GM19438 (cell line): ENCODE results near the gene COPA.
"Not testable (repeated sequence)": the region's sequence is repeated elsewhere in the genome, so short reads cannot be mapped to it uniquely, and the experiment has no call there.

Experiments
- ATAC-seq: cut with Tn5 transposase; IDR thresholded peaks from one replicate; pipeline ENCODE4 v1.9.1; 2021; ENCODE audit warnings: low read depth; ENCODE audit not compliant: unreplicated experiment

The COPA gene

DNA sequence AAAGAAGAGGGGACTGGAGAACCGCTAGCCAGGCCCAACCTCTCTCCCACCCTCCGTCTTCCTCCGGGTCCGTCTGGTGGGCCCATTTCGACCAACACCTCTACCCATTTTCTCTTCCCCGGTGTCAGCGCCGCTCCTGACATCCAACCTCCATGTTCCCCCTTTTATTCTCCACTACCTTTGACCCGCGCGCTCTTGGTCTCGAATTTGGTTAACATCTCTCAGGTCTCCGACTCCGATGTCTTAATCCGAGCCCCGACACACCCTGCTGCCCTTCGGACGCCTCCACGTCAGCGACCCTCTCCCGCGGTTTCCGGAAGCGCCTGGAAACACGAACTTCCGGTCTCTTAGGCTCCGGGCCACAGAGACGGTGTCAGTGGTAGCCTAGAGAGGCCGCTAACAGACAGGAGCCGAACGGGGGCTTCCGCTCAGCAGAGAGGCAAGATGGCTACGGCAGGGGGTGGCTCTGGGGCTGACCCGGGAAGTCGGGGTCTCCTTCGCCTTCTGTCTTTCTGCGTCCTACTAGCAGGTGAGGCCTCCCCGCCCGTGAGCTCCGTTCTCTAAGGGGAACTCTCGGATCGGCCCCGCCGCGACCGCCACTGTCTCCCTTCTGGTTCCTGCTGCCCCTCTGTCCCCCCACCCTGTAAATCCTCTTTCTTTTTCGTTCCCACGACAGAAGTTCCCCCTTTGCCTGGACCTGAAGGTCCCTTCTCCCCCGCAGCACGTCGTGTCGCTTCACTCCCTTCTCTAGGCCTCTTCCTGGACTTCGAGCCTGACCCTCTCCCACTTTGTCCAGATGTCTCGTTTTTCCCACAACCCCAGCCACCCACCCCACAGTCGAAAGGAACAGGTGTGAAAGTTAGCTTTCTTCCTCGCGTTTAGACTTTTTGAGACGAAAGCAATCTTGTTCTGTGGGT, at the start of gene COPA, which contains the start of gene NCSTN:
TSS of gene COPA (minus strand) at position 298 of the 917 bp plus-strand sequence. CDS start at position 218, 80 bp downstream.
TSS of gene NCSTN (plus strand) at position 431 of the 917 bp plus-strand sequence. CDS start at position 445, 14 bp downstream.
- ATAC-seq, result peak; percentile 85

DNA sequence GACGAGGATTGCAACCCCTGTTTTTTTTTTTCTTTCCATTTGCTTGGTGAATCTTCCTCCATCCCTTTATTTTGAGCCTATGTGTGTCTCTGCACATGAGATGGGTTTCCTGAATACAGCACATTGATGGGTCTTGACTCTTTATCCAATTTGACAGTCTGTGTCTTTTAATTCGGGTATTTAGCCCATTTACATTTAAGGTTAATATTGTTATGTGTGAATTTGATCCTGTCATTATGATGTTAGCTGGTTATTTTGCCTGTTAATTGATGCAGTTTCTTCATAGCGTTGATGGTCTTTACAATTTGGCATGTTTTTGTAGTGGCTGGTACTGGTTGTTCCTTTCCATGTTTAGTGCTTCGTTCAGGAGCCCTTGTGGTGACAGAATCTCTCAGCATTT, 45.4 kb upstream of the COPA start:
- not testable (repeated sequence) for ATAC-seq

DNA sequence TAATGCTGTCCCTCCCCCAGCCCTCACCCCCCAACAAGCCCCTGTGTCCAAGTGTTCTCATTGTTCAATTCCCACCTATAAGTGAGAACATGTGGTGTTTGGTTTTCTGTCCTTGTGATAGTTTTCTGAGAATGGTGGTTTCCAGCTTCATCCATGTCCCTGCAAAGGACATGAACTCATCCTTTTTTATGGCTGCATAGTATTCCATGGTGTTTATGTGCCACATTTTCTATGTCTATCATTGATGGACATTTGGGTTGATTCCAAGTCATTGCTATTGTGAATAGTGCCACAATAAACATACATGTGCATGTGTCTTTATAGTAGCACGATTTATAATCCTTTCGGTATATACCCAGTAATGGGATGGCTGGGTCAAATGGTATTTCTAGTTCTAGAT, 41.8 kb upstream of the COPA start:
- not testable (repeated sequence) for ATAC-seq

DNA sequence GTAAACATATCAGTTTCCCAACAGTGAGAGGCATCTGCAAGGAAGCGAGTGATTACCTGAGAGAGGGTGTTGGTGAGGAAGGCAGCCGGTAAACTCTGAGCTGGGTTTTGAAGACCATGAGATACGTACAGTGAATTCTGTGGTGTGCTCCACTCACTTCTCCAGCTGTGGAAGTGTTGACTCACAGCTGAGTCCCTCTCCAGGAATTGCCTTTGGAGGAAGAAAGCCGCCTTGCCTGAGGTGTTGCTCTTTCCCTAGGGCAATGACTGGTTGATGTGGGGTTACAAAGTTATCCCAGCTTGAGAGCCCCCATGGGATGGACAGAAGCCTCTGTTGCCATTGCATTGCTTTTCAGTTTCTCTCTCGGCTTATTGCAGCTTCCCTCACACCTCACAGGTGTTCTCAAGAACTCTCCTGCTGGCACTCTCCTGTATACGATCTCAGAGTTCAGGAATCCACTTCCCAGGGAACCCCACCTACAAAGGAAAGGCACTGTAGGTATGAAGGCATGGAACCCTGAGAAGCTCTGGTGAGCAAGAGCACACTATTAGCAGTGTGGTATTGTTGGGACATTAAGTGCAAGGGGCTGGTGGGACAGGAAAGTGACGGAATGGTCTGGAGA, 34.6 kb upstream of the COPA start:
- no peak for ATAC-seq

DNA sequence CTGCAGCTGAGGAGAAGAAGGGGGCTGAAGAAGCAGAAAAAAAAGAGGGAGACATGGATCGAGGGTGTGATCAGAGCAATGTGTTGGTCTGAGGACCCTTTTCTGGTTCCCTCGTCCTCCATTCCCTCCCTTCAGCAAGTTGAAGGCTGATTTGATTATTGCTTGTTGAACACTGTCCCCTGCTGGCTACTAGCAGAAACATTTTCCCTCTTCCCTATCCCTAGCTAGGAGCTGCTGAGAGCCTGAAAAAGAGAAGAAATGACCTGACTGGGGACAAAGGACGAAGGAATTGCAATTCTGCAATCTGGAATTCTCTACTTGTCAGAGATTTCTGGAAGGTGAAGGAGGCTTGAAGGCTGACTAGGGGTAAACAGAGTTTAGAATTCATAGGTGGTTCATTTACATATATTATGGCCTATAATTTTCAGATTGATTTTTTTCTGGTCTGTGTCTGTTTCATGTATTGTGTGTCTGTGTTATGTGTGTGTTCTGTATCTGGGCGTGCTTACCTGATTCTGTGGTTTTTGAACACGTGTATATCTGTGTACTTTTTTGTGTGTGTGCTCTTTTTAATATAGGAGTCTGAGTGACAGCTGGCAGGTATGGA, 33.6 kb upstream of the COPA start:
- no peak for ATAC-seq

DNA sequence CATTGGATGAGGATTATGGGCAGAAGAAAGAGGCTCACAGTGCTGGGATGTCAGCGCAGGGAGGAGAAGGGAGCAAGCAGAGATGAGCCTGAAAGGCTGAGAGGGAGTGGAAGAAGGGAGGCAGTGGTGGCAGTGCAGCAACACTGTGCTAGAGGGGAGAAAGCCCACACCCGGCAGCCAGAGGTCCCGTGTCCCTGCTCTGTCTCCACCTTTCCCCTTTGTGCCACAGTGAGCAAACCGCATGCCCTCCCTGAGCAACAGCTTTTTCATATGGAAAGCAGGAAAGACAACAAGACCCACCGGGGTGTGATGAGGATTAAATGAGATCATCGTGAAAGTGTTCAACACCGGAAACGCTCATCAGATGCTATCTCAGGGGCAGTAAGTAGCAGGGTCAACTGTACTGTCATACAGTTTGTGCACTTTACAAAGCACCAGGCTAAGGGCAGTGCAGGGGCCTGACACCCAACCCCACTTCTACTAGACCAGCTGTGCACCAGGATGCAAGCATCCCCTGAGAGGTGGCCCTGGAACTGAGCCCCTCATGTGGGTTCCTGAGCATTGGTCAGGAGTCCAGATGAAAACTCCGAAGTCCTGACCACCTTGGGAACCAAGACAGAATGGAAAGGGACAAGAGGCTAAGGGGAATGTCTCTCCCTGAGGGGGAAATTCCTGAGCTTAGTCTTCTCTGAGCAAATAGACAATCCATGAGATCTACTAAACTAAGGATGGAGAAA, 32.9 kb upstream of the COPA start:
- ATAC-seq, result peak; percentile 62

DNA sequence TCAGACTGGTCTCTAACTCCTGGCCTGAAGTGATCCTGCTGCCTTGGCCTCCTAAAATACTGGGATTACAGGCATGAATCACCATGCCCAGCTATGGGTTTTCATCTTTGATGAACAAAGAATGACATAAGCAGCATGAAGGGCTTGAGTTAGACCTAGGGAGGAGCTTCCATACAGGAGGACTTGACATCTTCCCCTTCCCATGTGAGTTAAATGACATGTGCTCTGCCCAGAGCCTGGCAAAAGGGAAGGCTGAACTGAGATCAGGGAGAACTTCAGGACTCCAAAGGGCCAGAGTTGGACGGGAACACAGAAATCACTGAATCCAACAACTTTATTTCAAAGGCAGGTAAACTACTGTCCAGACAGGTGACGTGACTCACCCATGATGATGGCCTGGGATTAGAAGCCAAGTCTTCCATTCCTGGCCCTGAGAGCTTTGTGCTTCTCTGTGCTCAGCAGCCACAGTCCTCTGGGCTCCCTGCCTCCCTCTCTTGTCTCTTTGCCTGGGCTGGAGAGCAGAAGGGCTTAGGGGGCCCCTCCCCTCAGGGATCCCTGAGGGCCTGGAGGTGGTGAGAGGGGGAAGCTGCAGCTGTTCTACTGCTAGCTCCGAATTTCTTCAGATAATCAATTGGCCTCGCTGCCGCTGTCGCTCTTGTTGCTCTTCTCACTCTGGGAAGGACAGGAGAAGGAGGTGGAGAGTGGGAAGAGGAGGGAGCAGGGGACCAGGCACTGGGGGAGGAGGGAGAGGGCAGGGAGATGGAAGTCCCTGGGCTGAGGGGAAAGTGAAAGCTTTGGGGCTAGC, 31.5 kb upstream of the COPA start:
- ATAC-seq, result no peak

DNA sequence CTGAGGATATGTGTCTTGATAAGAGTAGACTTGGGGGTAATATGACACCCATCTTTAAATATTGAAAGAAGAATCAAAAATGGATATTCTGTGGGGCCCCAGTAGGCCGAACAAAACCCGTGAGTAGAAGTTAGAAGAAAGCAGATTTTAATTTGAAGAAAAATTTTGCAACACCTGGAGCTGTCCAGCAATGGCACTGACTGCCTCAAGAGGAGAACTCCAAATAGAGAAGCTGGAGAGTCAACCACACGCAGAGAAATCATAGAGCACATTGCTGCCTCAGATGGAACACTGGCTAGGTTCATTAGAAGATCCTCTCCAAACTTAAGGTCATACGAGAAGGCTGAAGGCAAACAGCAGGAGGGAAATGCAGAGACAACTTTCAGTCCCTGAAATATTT, 30.6 kb upstream of the COPA start:
- ATAC-seq, result no peak

DNA sequence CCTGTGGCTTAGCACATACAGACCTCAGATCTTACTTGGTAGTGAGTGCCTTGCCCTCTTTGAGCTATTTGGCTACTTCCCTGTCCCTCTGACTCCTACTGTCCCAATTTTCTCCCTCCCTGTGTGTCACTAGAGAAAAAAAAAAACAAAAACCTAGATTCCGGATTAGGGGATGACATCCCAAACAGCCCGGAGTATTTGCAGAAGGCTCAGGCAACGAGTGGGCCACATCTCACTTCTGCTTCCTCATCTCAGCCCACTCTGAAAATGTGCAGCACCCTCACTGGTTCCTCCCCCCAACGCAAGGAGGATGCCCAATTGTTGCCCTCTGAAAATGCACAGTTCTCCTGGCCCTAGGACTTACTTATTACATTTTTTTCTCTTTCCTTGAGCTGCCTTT, 28.7 kb upstream of the COPA start:
- ATAC-seq, result no peak

DNA sequence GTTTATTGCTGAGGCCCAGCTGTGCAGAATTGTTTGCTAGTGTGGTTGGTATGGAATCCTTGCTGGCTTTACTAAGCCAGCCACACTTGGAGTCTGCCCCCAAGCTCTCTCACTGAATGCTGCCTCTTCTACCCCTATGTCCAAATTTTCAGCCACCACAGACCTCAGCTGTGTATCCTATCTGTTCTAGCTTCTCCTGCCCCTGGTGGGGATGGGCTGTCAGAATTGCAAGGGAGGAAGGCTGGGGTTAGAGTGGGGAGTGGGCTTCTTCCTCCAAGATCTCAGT, 28.2 kb upstream of the COPA start:
- ATAC-seq, result no peak

DNA sequence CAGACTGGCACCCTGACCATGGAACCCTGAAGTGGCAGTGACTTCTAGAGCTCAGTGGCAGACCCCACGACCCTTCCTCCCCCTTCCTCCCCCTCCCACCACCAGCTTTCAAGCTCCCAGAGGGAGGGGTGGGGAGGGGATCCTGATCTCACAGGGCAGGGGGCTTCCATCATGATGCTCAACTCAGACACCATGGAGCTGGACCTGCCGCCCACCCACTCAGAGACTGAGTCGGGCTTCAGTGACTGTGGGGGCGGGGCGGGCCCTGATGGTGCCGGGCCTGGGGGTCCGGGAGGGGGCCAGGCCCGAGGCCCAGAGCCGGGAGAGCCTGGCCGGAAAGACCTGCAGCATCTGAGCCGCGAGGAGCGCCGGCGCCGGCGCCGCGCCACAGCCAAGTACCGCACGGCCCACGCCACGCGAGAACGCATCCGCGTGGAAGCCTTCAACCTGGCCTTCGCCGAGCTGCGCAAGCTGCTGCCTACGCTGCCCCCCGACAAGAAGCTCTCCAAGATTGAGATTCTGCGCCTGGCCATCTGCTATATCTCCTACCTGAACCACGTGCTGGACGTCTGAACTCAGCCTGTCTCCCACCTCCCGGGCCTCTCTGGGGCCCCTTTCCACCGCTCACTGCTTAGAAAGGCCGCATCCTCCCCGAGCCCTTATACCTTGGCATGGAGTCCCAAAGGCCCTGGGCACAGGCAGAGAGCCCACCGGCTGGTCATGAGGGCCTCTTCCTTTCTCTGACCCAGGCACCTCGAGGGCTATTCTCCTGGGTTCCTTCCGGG, 27.7 kb upstream of the COPA start:
- no peak for ATAC-seq

DNA sequence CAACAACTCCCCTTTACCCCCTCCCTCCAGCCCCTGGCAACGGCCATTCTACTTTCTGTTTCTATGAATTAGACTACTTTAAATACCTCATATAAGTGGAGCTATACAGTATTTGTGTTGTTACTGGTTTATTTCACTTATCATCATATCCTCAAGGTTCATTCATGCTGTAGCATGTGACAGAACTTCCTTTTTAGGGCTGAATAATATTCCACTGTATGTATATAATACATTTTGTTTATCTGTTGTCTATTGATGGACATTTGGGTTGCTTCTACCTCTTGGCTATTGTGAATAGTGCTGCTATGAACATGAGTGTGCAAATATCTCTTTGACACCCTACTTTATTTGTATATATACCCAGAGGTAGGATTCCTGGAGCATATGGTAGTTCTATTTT, 26.0 kb upstream of the COPA start:
- ATAC-seq, result no peak

DNA sequence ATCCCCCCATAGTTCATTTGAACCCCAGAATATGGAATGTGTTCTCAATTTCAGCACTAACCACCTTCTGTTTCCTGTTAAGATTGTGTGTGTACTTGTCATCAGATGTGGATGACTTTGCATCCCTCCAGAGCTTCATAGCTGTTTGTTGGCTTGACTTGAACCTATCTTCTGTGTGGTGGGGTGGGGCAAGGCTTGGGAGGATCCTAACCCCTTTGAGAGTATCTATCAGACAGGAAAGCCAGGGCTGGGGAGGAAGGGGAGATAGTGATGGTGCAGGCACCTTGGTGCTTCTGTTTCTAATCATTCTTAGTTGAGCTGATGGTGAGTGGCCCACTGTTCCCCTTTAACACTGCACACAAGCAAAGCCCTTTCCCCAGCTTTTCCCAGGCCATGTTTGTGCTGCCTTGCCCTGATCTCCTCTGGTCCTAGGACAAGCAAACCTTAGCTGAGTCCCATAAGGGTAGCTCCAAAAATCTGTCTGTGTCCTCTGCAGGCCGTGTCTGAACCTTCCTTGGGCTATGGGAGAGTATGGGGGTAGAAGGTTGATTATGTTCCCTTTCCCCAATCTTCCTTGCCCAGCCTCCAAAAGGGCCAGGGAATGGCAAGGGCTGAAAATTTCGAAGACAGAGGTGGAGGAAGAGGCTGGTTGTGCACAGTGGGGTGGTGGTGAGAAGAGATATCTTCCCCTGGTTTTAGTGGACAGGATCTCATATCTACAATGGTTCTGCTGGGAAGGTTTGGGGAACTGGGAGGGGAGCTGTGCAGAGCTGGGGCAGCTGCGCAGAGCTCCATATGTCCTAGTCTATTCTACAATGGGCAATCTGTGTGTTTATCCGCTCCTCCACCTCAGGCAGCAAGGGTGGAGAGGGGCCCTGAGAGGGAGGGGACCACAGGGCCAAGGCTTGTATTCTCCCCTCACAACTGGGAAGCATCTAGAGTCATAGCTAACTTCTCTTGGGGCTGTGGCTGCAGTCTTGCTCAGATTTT, 25.2 kb upstream of the COPA start:
- no peak for ATAC-seq

DNA sequence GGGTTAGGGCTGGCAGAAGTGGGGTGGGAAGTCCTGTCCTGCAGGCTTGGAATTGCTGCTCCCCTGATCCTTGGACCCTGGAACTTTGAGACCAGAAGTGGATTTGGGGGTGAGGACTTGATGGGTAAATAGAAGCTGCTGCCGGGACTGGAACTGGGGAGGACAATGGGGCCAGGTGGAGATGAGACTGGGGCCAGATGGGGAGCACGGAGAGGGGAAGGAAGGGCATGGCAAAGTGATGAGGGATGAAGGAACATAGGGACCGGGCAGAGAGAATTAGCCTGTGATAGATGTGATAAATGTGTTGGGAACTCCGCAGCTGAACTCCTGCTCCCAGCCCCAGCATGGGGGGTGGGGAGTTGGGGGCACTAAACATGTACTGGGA, 24.5 kb upstream of the COPA start:
- ATAC-seq, result no peak

DNA sequence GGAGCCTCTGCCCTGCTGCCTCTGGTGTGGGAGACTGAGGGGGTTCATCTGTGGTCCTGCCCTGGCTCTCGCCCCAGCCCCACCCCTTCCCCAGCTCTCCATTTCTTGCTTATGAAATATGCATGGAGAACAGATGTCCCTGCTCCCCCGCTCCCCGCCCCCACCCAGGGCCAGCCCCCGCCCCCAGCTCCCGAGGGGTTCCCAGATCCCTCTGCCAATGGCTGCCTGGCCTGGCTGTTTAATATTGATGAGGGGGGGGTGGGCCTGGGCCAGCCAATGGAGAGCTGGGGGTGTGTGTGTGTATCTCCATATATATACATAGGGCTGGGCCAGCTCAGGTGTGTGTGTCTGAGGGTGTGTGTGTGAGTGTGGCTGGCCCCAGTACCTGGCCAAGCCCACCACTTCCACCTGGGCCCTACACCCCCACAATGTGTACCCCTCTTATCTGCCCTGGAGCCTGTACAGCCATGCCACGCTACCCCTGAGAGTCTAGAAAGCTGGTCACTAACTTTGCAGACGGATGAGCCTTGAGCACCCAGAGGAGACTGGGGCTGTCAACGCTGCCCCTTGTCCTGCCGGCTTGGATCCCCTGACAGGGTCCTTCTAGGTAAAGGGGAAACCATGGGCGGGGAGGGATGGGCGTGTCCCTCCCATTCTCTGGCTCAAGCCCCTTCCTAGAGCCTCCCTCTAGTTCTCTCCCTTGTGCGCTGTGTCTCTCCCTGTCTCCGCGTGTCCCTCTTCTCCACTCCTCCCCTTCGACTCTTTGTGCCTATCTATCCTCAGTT, 23.9 kb upstream of the COPA start, which contains the start of gene NHLH1:
TSS of gene NHLH1 (plus strand) at position 341 of the 785 bp plus-strand sequence. CDS start 3,661 bp downstream, outside the sequence.
- ATAC-seq, result no peak

DNA sequence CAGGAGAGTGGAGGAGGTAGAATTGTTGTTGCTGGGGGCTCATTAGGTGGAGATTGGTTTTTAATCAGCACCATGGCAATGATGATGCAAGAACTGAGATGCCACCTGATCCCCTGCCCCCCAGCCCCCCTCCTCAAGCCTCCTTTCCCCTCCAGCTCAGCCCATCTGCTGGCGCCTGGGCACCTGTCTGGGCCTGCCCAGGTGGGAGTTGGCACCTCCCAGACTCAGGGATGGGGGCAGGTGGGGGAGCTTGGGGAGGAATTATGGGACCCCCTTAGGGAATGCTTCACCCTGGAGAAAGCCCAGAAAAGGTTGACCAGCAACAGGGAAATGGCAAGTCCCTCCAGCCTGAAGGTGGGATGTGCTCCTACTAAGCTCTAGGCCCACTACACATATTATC, 22.3 kb upstream of the COPA start:
- no peak for ATAC-seq

DNA sequence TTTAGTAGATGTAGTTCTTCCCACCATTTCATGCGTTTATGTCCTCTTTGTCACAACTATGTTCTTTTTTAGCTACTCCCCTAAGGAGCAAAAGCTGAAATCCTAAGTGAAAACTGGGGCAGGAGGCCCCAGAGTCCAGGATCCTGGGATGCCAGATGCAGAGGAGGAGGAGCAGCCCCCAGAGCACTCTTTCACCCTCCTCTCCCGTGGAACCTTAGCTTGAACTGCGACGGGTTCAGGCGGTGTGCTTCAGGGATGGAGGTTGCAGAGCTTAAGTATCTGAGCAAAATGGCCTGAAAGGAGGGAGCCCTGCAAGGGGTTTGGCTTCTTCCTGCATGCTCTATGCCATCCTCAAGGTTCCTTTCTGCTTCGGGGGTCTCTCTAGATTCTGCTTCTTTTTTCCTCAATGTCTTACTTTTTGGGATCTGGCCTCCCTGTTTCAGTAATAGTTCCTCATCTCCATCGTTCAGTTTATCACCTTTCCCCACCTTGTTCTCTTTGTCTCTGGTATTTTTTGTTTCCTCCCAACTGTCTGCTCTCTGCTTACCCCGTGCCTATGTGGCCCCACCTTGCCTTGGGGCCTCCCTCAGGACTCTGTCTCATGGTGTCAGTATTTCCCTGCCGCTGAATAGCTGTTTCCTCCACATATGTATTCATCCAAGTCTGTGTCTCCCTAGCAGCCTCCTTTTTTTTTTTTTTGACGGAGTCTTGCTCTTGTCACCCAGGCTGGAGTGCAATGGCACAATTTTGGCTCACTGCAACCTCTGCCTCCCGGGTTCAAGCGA, 21.1 kb upstream of the COPA start:
- ATAC-seq, result no peak
